HepG2 (cell line): ENCODE measurements around the gene FAM118B. TPM values are rescaled to one million over a fixed set of nuclear protein-coding genes. Genes with fewer than 3 reads are reported as not detected.

Source experiments
- ATAC-seq: fragments of 200-7000 bp; cut with Tn5 transposase; 3 replicates; pipeline ENCODE4 v1.9.1; 2020; ENCODE audit warnings: mild to moderate bottlenecking, moderate library complexity
- BruUV-seq: library from RNA; stranded (reverse); fragments of 400-500 nt; replicated peaks from 2 replicates; lab custom pipeline; 2021; lab: Mats Ljungman, UMichigan
- CTCF ChIA-PET: fragments of 300-600 bp; formaldehyde crosslinking; extraction: SDS; loops from one replicate; lab custom pipeline; 2021; ENCODE audit warnings: low total read pairs, inconsistent platforms, low intra/inter-chr PET ratio; lab: Yijun Ruan, JAX
- POLR2A ChIA-PET: fragments of 350-600 bp; sonication (Branson Sonifier 250); formaldehyde crosslinking; loops from one replicate; lab custom pipeline; 2020; ENCODE audit warnings: antibody characterized with exemption, inconsistent platforms; lab: Yijun Ruan, JAX
- DNase-seq: peaks from one replicate; pipeline ENCODE4 v3.0.0-alpha.2; 2015; ENCODE audit warnings: low spot score
- FAIRE-seq: peaks from 3 replicates; lab custom pipeline; 2011; peaks lifted over from hg19 to GRCh38; lab: Jason Lieb, UNC
- H2AFZ ChIP-seq: one replicate; pipeline ENCODE4 v1.6.1; 2011; ENCODE audit warnings: low read length, inconsistent platforms
- H3K27ac ChIP-seq: fragments of 300-600 bp; 3 replicates; pipeline ENCODE4 v1.8.0; 2011; ENCODE audit warnings: mixed run types, mild to moderate bottlenecking, mixed read lengths, low read length, inconsistent platforms; ENCODE audit not compliant: insufficient read depth; ENCODE audit errors: extremely low read length
- H3K27me3 ChIP-seq, 2 experiments: fragments of 200-600 bp in 1 of 2; 2 replicates in 1 of 2; 3 replicates in 1 of 2; pipeline versions ENCODE4 v1.6.0 to v1.8.0; 2011; ENCODE audit warnings: low read length in 2 of 2, mild to moderate bottlenecking in 2 of 2, moderate library complexity in 2 of 2, inconsistent platforms in 1 of 2; ENCODE audit not compliant: insufficient read depth in 2 of 2, control insufficient read depth in 1 of 2
- H3K36me3 ChIP-seq, 2 experiments: fragments of 200-600 bp in 1 of 2; replicated peaks in 1 of 2; 2 replicates in 1 of 2; 3 replicates in 1 of 2; pipeline versions ENCODE4 v1.5.1 to v1.8.0; 2011; ENCODE audit warnings: low read length in 2 of 2, inconsistent platforms in 1 of 2; ENCODE audit not compliant: insufficient read depth in 2 of 2, control insufficient read depth in 1 of 2
- H3K4me1 ChIP-seq: 2 replicates; pipeline ENCODE4 v1.5.1; 2012; ENCODE audit warnings: low read length, inconsistent platforms; ENCODE audit not compliant: insufficient read depth
- H3K4me2 ChIP-seq: 2 replicates; pipeline ENCODE4 v1.6.0; 2011; ENCODE audit warnings: low read depth, low read length, inconsistent platforms
- H3K4me3 ChIP-seq, 3 experiments: fragments of 200-600 bp in 1 of 3; sonication (generic), shearing (Covaris generic) in 1 of 3; replicated peaks in 1 of 3; 2 replicates each; pipeline ENCODE4 v1.5.1; 2011 to 2016; ENCODE audit warnings: low read length in 3 of 3, inconsistent platforms in 2 of 3, low read depth in 2 of 3, mild to moderate bottlenecking in 2 of 3, control low read depth in 1 of 3, mixed read lengths in 1 of 3; ENCODE audit not compliant: insufficient read depth in 1 of 3
- H3K79me2 ChIP-seq: one replicate; pipeline ENCODE4 v1.6.1; 2011; ENCODE audit warnings: low read length, inconsistent platforms; ENCODE audit not compliant: insufficient read depth
- H3K9ac ChIP-seq: 2 replicates; pipeline ENCODE4 v1.6.0; 2011; ENCODE audit warnings: mild to moderate bottlenecking, low read depth, low read length, inconsistent platforms; ENCODE audit not compliant: insufficient read depth
- H3K9me3 ChIP-seq: 2 replicates; pipeline ENCODE4 v1.5.1; 2012; ENCODE audit warnings: mild to moderate bottlenecking, low read length
- H4K20me1 ChIP-seq: 2 replicates; pipeline ENCODE4 v1.6.0; 2011; ENCODE audit warnings: inconsistent platforms, mild to moderate bottlenecking, low read length, moderate library complexity; ENCODE audit not compliant: insufficient read depth
- AHDC1 ChIP-seq: sonication (generic); formaldehyde crosslinking; IDR thresholded peaks from 2 replicates; pipeline ENCODE4 v1.5.1; 2020; ENCODE audit warnings: mild to moderate bottlenecking, missing genetic modification reagents, borderline replicate concordance
- ATF3 ChIP-seq: sonication (generic); formaldehyde crosslinking; IDR thresholded peaks from 2 replicates; pipeline ENCODE4 v1.4.0; 2020; ENCODE audit warnings: missing genetic modification reagents
- ATF4 ChIP-seq, 2 experiments: fragments of 450-650 bp in 1 of 2; sonication (generic) in 1 of 2; formaldehyde crosslinking; IDR thresholded peaks; 2 replicates each; pipeline versions ENCODE4 v1.5.0 to v1.8.0; 2020 to 2022; ENCODE audit warnings: mild to moderate bottlenecking in 1 of 2, missing genetic modification reagents in 1 of 2
- ATF7 ChIP-seq, 2 experiments: fragments of 450-650 bp in 1 of 2; sonication (generic) in 1 of 2; formaldehyde crosslinking in 1 of 2; IDR thresholded peaks; 2 replicates each; pipeline versions ENCODE4 v1.4.0 to v1.6.1; 2016 to 2020; ENCODE audit warnings: antibody characterized with exemption in 1 of 2, mild to moderate bottlenecking in 1 of 2, missing genetic modification reagents in 1 of 2
- BCLAF1 ChIP-seq: fragments of 450-650 bp; IDR thresholded peaks from 2 replicates; pipeline ENCODE4 v1.6.1; 2017; ENCODE audit warnings: mild to moderate bottlenecking
- BRD4 ChIP-seq: sonication (generic); formaldehyde crosslinking; IDR thresholded peaks from 2 replicates; pipeline ENCODE4 v1.4.0; 2020; ENCODE audit warnings: missing genetic modification reagents
- FOSL1 ChIP-seq: sonication (generic); formaldehyde crosslinking; IDR thresholded peaks from 2 replicates; pipeline ENCODE4 v1.9.0; 2021; ENCODE audit warnings: missing genetic modification reagents, borderline replicate concordance
- MZF1 ChIP-seq: sonication (generic); formaldehyde crosslinking; IDR thresholded peaks from 2 replicates; pipeline ENCODE4 v1.8.1; 2023; ENCODE audit warnings: mild to moderate bottlenecking, missing genetic modification reagents, borderline replicate concordance
- PHF20 ChIP-seq: sonication (generic); formaldehyde crosslinking; IDR thresholded peaks from 2 replicates; pipeline ENCODE4 v1.5.0; 2020; ENCODE audit warnings: mild to moderate bottlenecking, missing genetic modification reagents
- XRCC5 ChIP-seq: fragments of 200-400 bp; formaldehyde crosslinking; optimal IDR thresholded peaks from 2 replicates; pipeline ENCODE3; 2017; ENCODE audit warnings: mild to moderate bottlenecking, low read length
- ZFP82 ChIP-seq: sonication (generic); formaldehyde crosslinking; IDR thresholded peaks from 2 replicates; pipeline ENCODE4 v1.5.1; 2020; ENCODE audit warnings: mild to moderate bottlenecking, missing genetic modification reagents, borderline replicate concordance
- ZNF224 ChIP-seq: sonication (generic); formaldehyde crosslinking; IDR thresholded peaks from 2 replicates; pipeline ENCODE4 v1.5.0; 2020; ENCODE audit warnings: mild to moderate bottlenecking, missing genetic modification reagents
- ZNF367 ChIP-seq: sonication (generic); formaldehyde crosslinking; IDR thresholded peaks from 2 replicates; pipeline ENCODE4 v1.4.0; 2020; ENCODE audit warnings: missing genetic modification reagents, borderline replicate concordance
- ZNF567 ChIP-seq: sonication (generic); formaldehyde crosslinking; IDR thresholded peaks from 2 replicates; pipeline ENCODE4 v1.8.1; 2023; ENCODE audit warnings: mild to moderate bottlenecking, missing genetic modification reagents, borderline replicate concordance
- ZNF773 ChIP-seq: sonication (generic); formaldehyde crosslinking; IDR thresholded peaks from 2 replicates; pipeline ENCODE4 v1.4.0; 2020; ENCODE audit warnings: missing genetic modification reagents, borderline replicate concordance
- WGBS: methylation state at CpG from one replicate; pipeline ENCODE4 v1.1.6; 2017; ENCODE audit warnings: low lambda C conversion rate; 5-methylcytosine and 5-hydroxymethylcytosine counted together
- in situ Hi-C: cut with HindIII; loops from 2 replicates; pipeline ENCODE4 v1.10.0; 2017; ENCODE audit warnings: low pct_unique_long_range_greater_than_20kb; ENCODE audit not compliant: extremely low pct_ligation_motif_present
- intact Hi-C: fragments of 100-400 bp; cut with micrococcal nuclease; formaldehyde crosslinking; loops from one replicate; pipeline ENCODE4 v1.10.0; 2022; ENCODE audit not compliant: unreplicated experiment
- polyA plus RNA-seq, 8 experiments: library from polyadenylated mRNA; depleted of rRNA in 3 of 8; stranded (reverse) in 7 of 8; unstranded in 1 of 8; fragments of >200 nt; fragmentation: Illumina TruSeq in 4 of 8; extraction: Trizol in 4 of 8; gene quantifications; 2 replicates each; pipeline versions ENCODE4 v1.2.1 to v1.2.3, GENCODE V29; 2011 to 2016; ENCODE audit warnings: low read depth in 4 of 8, missing spikeins in 1 of 8, mixed read lengths in 1 of 8; ENCODE audit not compliant: insufficient read depth in 1 of 8
- total RNA-seq, 5 experiments: library from RNA; depleted of rRNA; stranded (reverse); fragments of >200 nt; fragmentation: Illumina TruSeq; extraction: Trizol; gene quantifications; 2 replicates each; pipeline ENCODE4 v1.2.3, GENCODE V29; 2016; ENCODE audit warnings: low read depth in 1 of 5

FAM118B gene
- total and polyA plus RNA-seq, 2 of the 13 experiments (the other 11 are each of a cell fraction or from before 2014, with no cell fraction given), result 10.2 to 25.7 TPM

- under 1% methylated on average over 21 of the region's 23 CpGs for WGBS
- POLR2A ChIA-PET, result interaction anchor here (0.6 to 2.0 kb wide), 10 partner anchors 9 to 676 kb away, joined by 3 to 19 read pairs (median 4); partner anchors contain the start of genes FAM118B, RPUSD4, STT3A and TIRAP
- H3K4me3 ChIP-seq, result peak overlapping the region; percentile 93 to 100 (median 93)
- TF ChIP-seq ZFP82, result peak; percentile 8; the same call in 1 of the 2 replicates
- TF ChIP-seq ATF7 (IDR thresholded peaks at IDR 0.05), result no peak
- no peak for TF ChIP-seq ATF7 (CRISPR knock-in tag; IDR thresholded peaks at IDR 0.05)
- no peak for TF ChIP-seq BRD4 (CRISPR knock-in tag)
- TF ChIP-seq XRCC5, result no peak
- no peak for TF ChIP-seq AHDC1 (CRISPR knock-in tag)
- TF ChIP-seq ZNF224, result 0 out of 2 replicates have a peak, but pooled peaks have one; percentile 3
- no peak for TF ChIP-seq PHF20 (CRISPR knock-in tag)
- TF ChIP-seq FOSL1 (CRISPR knock-in tag), result no peak
- no peak for TF ChIP-seq ATF4 (CRISPR knock-in tag; IDR thresholded peaks at IDR 0.05)
- no peak for TF ChIP-seq MZF1 (CRISPR knock-in tag)
- TF ChIP-seq ZNF367, result no peak
- TF ChIP-seq ATF3, result no peak
- TF ChIP-seq ZNF567 (CRISPR knock-in tag), result no peak
- no peak for TF ChIP-seq ZNF773
- TF ChIP-seq BCLAF1, result no peak
Measured at GRCh38 chr11:126268361-126268707, 56.8 kb downstream of the FAM118B start.

More at GRCh38 chr11:126268361-126268707, 56.8 kb downstream of the FAM118B start:
- H3K9me3 ChIP-seq, result no peaks in the 10 kb centered on the region
- H4K20me1 ChIP-seq, result no peaks in the 10 kb centered on the region
- intact Hi-C loops (loop anchor here (2.0 kb wide), 2 partner anchors 14 to 58 kb away; partner anchors contain the start of genes FAM118B, RPUSD4 and TIRAP), in situ Hi-C loops (no loop called here)
- peak overlapping the region; percentile 99 for H3K9ac ChIP-seq
- peaks cover 38% of the 10 kb centered on the region for H3K79me2 ChIP-seq
- BruUV-seq, result no TSS peak
- peak overlapping the region; percentile 94 for H3K27ac ChIP-seq
- peak overlapping the region; percentile 87 for H3K4me2 ChIP-seq
- H3K4me1 ChIP-seq, result peaks cover 35% of the 10 kb centered on the region
- no peaks in the 10 kb centered on the region; a peak in 1 of 5 replicates for H3K27me3 ChIP-seq
- peaks cover 35 to 53% of the 10 kb centered on the region in 2 experiments for H3K36me3 ChIP-seq
- DNase-seq, result no peak
- FAIRE-seq, result no peak
- CTCF ChIA-PET, result no interaction called here
- H2AFZ ChIP-seq, result no peak overlapping the region
- ATAC-seq, result peak; percentile 62
